HCEC 1CT (cell line): ENCODE data around the gene ERC2.

Experiments used
- DNase-seq: peaks from one replicate; pipeline ENCODE4 v3.0.0-alpha.2; 2017

ERC2 gene

DNA sequence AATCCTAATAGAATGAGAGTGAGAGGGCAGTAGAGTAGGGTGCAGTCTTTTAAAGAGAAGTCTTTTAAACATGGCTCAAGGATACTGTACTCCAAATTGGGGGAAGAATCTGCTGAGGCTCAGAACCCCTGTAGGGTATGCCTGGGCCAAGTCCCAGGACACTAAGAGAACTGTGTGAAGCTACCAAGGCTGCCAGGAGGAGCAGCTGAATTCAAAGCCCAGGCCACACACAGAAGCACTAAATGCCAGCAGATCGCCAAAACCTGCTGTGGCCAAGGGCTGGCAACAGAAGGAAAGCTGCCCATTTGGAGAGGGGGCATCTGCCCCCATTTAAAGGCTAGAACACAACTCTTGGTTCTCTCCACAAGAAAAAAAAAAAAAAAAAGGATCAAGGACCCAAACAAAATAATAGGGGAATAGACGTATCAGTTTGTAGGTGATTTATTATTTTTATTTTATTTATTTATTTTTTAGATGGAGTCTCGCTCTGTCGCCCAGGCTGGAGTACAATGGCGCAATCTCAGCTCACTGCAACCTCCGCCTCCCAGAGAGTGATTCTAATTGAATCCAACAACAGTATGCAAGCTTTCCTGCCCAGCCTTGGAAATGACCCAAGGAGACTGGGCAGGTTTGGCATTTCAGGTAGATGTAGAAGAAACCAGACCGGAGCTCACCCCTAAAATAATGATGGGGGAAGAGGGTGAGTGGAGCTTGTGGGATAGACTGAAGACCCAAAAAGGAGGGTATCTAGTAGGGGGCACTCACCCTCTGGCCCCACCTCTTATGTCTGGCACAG lies 702.2 kb downstream of the ERC2 start:
- DNase-seq: no peak

- DNase-seq: no peak
Measured at GRCh38 chr3:55765398-55765797, 702.9 kb downstream of the ERC2 start.

DNA sequence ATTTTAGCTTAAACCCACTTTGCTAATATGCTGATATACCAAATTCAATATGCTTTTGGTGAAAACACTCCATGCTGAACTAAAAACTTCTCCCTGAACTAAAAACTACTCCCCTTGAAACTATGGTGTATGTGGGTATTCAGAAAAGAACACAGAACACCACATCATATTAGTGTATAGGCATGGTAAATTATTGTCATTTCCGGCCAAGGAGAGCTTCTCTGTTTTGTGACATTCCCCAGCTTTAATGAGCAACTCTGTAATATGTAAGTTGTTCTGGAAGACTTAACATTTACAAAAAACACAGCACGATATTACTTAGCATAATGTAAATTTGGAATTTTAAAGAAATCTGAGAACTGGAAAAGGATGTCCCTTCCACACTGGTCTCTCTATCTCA lies 711.3 kb downstream of the ERC2 start:
- no peak for DNase-seq

GRCh38 chr3:55755516-55756205 lies 712.6 kb downstream of the ERC2 start:
- no peak for DNase-seq

DNA sequence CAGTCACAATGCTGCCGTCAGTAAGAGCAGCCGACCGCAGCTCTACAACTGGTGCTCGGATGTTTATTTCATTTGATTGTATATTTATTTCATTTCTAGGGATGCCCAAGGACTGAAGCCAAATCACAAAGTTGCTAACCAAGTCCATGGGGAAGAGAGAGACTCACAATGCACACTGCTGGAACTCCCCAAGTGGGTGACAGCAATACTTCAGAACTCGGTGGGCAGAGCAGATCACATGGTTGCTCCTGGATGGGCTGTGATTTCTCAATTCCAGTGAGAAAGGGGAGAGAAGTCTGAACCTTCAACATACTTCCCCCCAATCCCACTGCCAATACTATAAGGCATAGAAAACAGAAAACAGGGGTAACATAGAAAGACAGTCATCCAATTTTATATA lies 715.4 kb downstream of the ERC2 start:
- no peak for DNase-seq

DNA sequence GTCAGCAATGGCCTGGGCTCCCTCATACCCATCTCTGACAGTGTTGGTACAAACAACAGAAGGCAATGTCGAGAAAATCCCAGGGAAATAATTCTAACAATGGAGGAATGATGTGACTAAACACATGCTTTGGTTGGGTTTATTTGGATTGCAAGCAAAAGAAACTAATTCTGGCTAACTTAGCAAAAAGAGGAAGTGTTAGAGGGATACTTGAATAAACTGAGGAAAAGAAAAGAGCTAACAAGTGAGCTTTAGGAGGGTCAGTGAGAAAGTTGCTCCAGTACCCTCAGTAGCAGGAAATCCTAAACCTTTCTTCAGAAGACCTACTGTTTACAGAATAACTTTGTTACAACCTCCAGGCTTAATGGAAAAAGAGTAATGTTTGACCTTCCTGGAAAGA lies 716.5 kb downstream of the ERC2 start:
- DNase-seq: no peak

DNA sequence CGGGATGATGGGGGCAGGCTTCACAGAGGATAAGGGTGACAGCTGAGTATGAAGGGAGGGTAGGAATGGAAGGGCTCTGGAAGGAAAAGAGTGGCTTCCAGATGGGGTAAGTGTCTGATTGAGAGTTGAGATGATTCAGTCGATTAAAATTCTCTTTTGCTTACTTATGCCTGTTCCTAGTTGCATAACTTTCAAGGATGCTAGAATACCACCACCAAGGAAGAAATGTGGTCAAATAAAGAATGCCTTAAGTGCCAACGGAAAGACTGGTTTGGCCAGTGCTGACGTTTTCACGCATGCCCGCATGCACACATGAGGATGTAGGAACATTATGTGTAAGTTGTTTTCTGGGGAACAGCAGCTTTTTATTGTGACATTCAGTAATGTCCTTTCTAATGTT lies 717.7 kb downstream of the ERC2 start:
- peak; percentile 85 for DNase-seq

GRCh38 chr3:55749036-55749435 lies 719.2 kb downstream of the ERC2 start:
- no peak for DNase-seq

DNA sequence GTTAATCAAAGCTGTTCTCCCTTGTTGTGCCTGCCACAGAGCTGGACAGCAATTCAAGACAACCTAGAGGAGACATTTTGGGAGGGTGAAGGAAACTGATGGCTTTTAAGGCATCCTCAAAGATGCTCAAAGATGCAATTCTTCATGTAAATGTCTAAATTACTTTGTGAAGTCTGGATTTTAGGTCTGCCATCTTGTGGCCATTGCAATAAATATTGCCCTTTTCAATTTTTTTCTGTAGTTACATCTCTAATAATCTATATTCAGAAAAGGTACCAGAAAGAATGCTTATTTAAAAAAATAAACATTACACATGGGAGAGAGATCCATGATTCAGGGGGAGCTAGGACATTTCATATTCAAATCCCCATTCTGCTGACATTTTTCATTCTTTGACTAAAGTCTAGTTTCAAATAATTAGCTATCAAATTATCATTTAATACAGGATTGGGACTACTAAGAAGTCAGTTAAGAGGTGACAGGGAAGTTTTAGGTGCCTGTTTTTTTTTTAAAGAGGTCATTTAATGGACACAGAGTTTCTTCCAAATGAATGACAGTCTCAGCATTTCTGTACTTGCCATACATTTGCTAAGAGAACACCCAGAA lies 721.4 kb downstream of the ERC2 start:
- peak; percentile 11 for DNase-seq

DNA sequence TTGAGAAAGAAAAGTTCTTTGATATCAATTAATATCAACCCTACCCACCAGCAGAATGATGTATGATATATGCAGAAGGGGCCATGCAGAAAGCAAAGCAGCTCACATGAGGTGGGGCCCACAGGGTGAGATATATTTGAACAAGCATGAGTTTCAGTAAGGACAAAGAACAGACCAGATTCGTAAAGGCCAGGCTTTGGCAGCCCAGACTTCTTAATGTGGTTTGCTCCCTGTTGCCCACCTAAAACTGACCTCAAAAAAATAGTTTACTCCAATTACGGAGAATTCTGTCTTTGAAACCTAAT lies 725.5 kb downstream of the ERC2 start:
- DNase-seq: no peak

GRCh38 chr3:55742022-55742831 lies 726.0 kb downstream of the ERC2 start:
- DNase-seq: no peak

- DNase-seq: no peak
Measured at GRCh38 chr3:55737186-55737585, 731.1 kb downstream of the ERC2 start.

- no peak for DNase-seq
Measured at GRCh38 chr3:55735976-55736375, 732.3 kb downstream of the ERC2 start.

DNA sequence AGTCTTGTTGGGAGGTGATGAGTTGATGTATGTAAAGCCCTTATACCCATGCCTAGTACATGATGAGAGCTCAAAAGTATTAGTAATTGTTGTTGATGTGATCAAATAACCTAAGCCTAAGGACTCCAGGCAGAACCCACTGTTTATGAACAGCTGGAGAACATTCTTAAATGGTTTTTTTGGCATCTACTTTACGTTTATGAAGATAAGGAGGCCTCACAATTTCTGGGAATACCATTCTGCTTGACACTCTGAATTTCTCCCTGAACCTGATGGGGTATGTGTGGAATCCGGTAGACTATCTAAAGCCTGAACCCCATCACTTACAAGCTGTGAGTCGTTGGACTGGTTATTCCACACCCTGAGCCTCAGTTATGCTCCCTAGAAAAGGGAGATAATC lies 736.5 kb downstream of the ERC2 start:
- DNase-seq: no peak

DNA sequence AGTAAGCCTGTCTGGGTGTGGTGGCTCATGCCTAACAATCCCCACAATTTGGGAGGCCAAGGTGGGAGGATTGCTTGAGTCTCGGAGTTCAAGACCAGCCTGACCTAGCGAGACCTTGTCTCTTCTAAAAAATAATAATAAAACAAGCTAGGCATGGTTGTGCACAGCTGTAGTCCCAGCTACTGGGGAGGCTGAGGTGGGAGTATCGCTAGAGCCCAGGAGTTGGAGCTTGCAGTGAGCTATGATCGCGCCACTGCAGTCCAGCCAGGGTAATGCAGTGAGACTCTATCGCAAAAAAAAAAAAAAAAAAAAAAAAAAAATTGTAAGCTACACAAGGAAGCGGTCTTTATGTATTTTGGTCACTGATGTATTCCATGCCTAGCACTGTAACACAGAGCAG lies 738.7 kb downstream of the ERC2 start:
- DNase-seq: no peak

GRCh38 chr3:55728461-55729100 lies 739.7 kb downstream of the ERC2 start:
- no peak for DNase-seq

- DNase-seq: no peak
Measured at GRCh38 chr3:55726501-55726775, 741.8 kb downstream of the ERC2 start.

GRCh38 chr3:55725681-55726500 lies 742.4 kb downstream of the ERC2 start:
- DNase-seq: no peak

GRCh38 chr3:55724821-55725220 lies 743.4 kb downstream of the ERC2 start:
- no peak for DNase-seq

GRCh38 chr3:55724407-55724784 lies 743.9 kb downstream of the ERC2 start:
- no peak for DNase-seq

DNA sequence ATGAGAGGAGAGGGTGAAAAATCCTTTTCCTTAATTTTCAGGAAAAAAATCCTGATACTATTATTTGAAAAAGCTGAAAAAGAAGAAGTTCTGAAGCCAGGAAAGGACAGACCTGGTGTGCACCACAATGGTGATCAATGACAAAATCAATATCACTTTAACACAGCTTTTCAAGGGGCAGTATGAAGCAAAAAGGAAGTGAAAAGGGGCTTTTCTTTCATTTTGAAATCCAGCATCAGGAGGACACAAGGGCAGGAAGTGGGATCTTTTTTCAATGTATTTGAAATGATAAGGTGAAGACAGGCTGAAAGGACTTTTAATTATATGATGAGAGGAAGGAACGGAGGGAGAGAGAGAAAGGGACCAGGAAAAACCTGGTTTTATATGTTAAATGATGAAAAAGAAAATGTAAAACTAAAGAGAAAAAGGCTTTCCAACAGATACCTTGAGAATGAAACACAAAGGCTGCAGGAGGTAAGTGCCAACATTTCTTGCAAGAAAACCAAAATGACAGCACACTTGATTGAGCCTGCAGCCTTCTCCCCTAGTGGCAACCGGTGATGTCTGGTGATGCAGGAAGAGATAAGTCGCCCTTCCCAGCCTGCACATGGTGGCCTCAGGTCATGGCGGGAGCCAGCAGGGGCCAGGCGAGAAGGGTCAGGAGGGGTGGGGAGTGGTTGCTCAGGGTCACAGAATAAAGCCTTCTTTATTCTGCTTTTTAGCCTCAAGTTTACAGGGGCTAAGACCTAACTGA lies 744.4 kb downstream of the ERC2 start:
- no peak for DNase-seq
